Neural cell (in vitro differentiated cells): Measurements from ENCODE around the gene ADCY2. TPM values are rescaled to one million over a fixed set of nuclear protein-coding genes. Genes with fewer than 3 reads are reported as not detected.

Source experiments
- H2AFZ ChIP-seq: fragments of 200-600, 300-800 bp; sonication (generic), shearing (Covaris generic); 2 replicates; pipeline ENCODE4 v1.6.0; 2014; ENCODE audit warnings: low read depth, mild to moderate bottlenecking, antibody characterized with exemption, low read length, moderate library complexity
- H3F3A ChIP-seq: fragments of 200-600 bp; shearing (Covaris generic); 2 replicates; pipeline ENCODE4 v1.6.1; 2016; ENCODE audit warnings: mild to moderate bottlenecking, moderate library complexity, mixed read lengths, antibody characterized with exemption, low read length; ENCODE audit not compliant: insufficient read depth, poor library complexity, severe bottlenecking
- H3K27ac ChIP-seq: fragments of 200-600, 300-800 bp; sonication (generic), shearing (Covaris generic); 2 replicates; pipeline ENCODE4 v1.5.1; 2014; ENCODE audit warnings: mild to moderate bottlenecking, low read length, moderate library complexity
- H3K27me3 ChIP-seq: fragments of 300-800, 200-600 bp; sonication (generic), shearing (Covaris generic); 2 replicates; pipeline ENCODE4 v1.6.0; 2014; ENCODE audit warnings: mild to moderate bottlenecking, low read depth, low read length, moderate library complexity; ENCODE audit not compliant: insufficient read depth
- H3K36me3 ChIP-seq: fragments of 300-800, 200-600 bp; sonication (generic), shearing (Covaris generic); 2 replicates; pipeline ENCODE4 v1.5.1; 2014; ENCODE audit warnings: mild to moderate bottlenecking, antibody characterized with exemption, low read length, moderate library complexity; ENCODE audit not compliant: insufficient read depth
- H3K4me2 ChIP-seq: fragments of 300-800, 200-600 bp; sonication (generic), shearing (Covaris generic); 2 replicates; pipeline ENCODE4 v1.6.0; 2014; ENCODE audit warnings: mild to moderate bottlenecking, low read length
- H3K4me3 ChIP-seq: fragments of 300-800, 200-600 bp; sonication (generic), shearing (Covaris generic); 2 replicates; pipeline ENCODE4 v1.5.1; 2014; ENCODE audit warnings: mild to moderate bottlenecking, low read length, moderate library complexity
- H3K79me2 ChIP-seq: fragments of 200-600 bp; shearing (Covaris generic); replicated peaks from 2 replicates; pipeline ENCODE4 v1.6.0; 2014; ENCODE audit warnings: mild to moderate bottlenecking, low read length, moderate library complexity; ENCODE audit not compliant: insufficient read depth
- H3K9ac ChIP-seq: fragments of 300-800, 200-600 bp; sonication (generic), shearing (Covaris generic); 2 replicates; pipeline ENCODE4 v1.6.1; 2016; ENCODE audit warnings: mild to moderate bottlenecking, low read length, mixed read lengths
- H3K9me2 ChIP-seq: fragments of 200-600 bp; shearing (Covaris generic); 2 replicates; pipeline ENCODE4 v1.6.1; 2016; ENCODE audit warnings: mild to moderate bottlenecking, low read length, mixed read lengths; ENCODE audit not compliant: insufficient read depth
- H3K9me3 ChIP-seq: fragments of 200-600, 300-800 bp; sonication (generic), shearing (Covaris generic); 2 replicates; pipeline ENCODE4 v1.6.1; 2016; ENCODE audit warnings: mild to moderate bottlenecking, mixed run types, low read length, moderate library complexity, mixed read lengths
- H4K20me1 ChIP-seq: fragments of 200-600 bp; shearing (Covaris generic); 2 replicates; pipeline ENCODE4 v1.6.1; 2016; ENCODE audit warnings: mild to moderate bottlenecking, mixed run types; ENCODE audit not compliant: insufficient read depth
- EP300 ChIP-seq: fragments of 450-650 bp; conservative IDR thresholded peaks from 2 replicates; pipeline ENCODE4 v1.6.1; 2014; ENCODE audit warnings: antibody characterized with exemption, mild to moderate bottlenecking, moderate library complexity; ENCODE audit not compliant: poor library complexity, severe bottlenecking
- EZH2 ChIP-seq: fragments of 200-600, 300-800 bp; shearing (Covaris generic), sonication (generic); IDR thresholded peaks from 2 replicates; pipeline ENCODE4 v1.6.1; 2014; ENCODE audit warnings: antibody characterized with exemption, low read length, borderline replicate concordance, mild to moderate bottlenecking; ENCODE audit not compliant: insufficient read depth, poor library complexity, severe bottlenecking
- MXI1 ChIP-seq: fragments of 450-650 bp; conservative IDR thresholded peaks from 2 replicates; pipeline ENCODE4 v1.6.1; 2014; ENCODE audit warnings: antibody characterized with exemption, mild to moderate bottlenecking; ENCODE audit not compliant: poor library complexity, severe bottlenecking
- POLR2AphosphoS5 ChIP-seq: IDR thresholded peaks from 2 replicates; pipeline ENCODE4 v1.6.1; 2012
- RAD21 ChIP-seq: fragments of 450-650 bp; conservative IDR thresholded peaks from 2 replicates; pipeline ENCODE4 v1.6.1; 2014; ENCODE audit warnings: antibody characterized with exemption, mild to moderate bottlenecking, moderate library complexity
- SMC3 ChIP-seq: fragments of 450-650 bp; conservative IDR thresholded peaks from 2 replicates; pipeline ENCODE4 v1.6.1; 2014; ENCODE audit warnings: antibody characterized with exemption, mild to moderate bottlenecking, moderate library complexity; ENCODE audit not compliant: poor library complexity
- TAF1 ChIP-seq: IDR thresholded peaks from 2 replicates; pipeline ENCODE4 v1.6.1; 2012; ENCODE audit warnings: low read depth
- polyA plus RNA-seq: library from polyadenylated mRNA; depleted of rRNA; stranded (reverse); fragments of >200 nt; gene quantifications from 2 replicates; pipeline ENCODE4 v1.2.3, GENCODE V29; 2014
- TF ChIP-seq, protein P1 (sequence below): fragments of 450-650 bp; IDR thresholded peaks from 2 replicates; pipeline ENCODE4 v1.5.1; 2014; ENCODE audit warnings: antibody characterized with exemption, mild to moderate bottlenecking, moderate library complexity; ENCODE audit not compliant: poor library complexity, severe bottlenecking
- TF ChIP-seq, protein P2 (sequence below): IDR thresholded peaks from 2 replicates; pipeline ENCODE4 v1.6.1; 2012; ENCODE audit warnings: borderline replicate concordance

The ADCY2 gene
- polyA plus RNA-seq, 1 donor from 2014 or later, result 1.9 TPM

DNA sequence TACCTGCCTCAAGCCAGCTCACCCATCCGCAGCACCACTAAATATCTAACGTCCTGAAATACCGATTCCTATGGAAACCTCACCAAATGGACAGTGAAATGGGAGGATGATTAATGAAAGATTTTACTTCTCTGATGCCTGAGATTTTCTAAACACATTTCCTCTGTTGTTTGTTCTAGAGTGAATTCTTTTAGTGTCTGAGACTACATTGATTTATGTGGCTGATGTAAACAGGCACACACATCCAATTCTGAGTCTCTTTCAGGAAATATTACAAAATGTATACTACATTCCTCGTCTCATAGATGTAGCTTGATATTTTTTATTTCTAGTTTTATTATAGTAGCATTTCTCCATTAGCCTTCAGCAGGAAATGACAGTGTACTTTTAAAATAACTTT, 20.5 kb upstream of the ADCY2 start:
- Histone ChIP-seq H3K9me3 (no peaks in the 10 kb centered on the region), H3F3A (no peaks in the 10 kb centered on the region), H2AFZ (no peak overlapping the region), H3K4me3 (no peak overlapping the region), H3K9ac (no peak overlapping the region), H3K79me2 (no peaks in the 10 kb centered on the region), H3K9me2 (no peaks in the 10 kb centered on the region), H3K4me2 (no peak overlapping the region), H4K20me1 (no peaks in the 10 kb centered on the region), H3K36me3 (no peaks in the 10 kb centered on the region), H3K27me3 (no peaks in the 10 kb centered on the region), H3K27ac (no peak overlapping the region)
- TF ChIP-seq, protein P1, sequence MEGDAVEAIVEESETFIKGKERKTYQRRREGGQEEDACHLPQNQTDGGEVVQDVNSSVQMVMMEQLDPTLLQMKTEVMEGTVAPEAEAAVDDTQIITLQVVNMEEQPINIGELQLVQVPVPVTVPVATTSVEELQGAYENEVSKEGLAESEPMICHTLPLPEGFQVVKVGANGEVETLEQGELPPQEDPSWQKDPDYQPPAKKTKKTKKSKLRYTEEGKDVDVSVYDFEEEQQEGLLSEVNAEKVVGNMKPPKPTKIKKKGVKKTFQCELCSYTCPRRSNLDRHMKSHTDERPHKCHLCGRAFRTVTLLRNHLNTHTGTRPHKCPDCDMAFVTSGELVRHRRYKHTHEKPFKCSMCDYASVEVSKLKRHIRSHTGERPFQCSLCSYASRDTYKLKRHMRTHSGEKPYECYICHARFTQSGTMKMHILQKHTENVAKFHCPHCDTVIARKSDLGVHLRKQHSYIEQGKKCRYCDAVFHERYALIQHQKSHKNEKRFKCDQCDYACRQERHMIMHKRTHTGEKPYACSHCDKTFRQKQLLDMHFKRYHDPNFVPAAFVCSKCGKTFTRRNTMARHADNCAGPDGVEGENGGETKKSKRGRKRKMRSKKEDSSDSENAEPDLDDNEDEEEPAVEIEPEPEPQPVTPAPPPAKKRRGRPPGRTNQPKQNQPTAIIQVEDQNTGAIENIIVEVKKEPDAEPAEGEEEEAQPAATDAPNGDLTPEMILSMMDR, result no peak
- TF ChIP-seq EP300, result no peak
- no peak for TF ChIP-seq POLR2AphosphoS5

DNA sequence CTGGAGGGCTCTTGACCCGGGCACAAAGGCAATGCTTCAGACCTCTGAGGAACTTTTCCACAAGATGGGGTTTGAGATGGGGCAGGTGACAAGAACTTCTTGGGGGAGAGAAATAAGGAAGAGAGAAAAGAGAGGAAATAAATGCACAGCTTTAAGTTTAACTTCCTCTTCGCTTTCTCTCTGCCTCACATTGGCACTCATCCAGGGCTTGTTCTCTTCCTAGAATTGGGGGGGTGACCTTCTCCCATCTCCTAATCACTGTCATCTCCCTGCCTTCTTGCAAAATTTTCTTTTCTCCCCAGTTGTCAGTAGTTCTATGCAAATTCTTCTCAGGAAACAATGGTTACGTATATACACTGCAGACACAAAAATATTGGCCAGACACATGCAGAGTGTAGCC, 19.1 kb upstream of the ADCY2 start:
- Histone ChIP-seq H3F3A (no peaks in the 10 kb centered on the region), H3K9ac (no peak overlapping the region), H3K9me2 (no peaks in the 10 kb centered on the region), H3K79me2 (no peaks in the 10 kb centered on the region), H3K27me3 (no peaks in the 10 kb centered on the region), H3K27ac (no peak overlapping the region), H3K36me3 (no peaks in the 10 kb centered on the region), H4K20me1 (no peaks in the 10 kb centered on the region), H3K4me3 (no peak overlapping the region), H2AFZ (no peak overlapping the region), H3K4me2 (no peak overlapping the region), H3K9me3 (no peaks in the 10 kb centered on the region)
- TF ChIP-seq RAD21, result no peak
- no peak for TF ChIP-seq EZH2
- TF ChIP-seq EP300, result no peak
- no peak for TF ChIP-seq TAF1
- no peak for TF ChIP-seq MXI1
- TF ChIP-seq, protein P1, result no peak
- TF ChIP-seq, protein P2, sequence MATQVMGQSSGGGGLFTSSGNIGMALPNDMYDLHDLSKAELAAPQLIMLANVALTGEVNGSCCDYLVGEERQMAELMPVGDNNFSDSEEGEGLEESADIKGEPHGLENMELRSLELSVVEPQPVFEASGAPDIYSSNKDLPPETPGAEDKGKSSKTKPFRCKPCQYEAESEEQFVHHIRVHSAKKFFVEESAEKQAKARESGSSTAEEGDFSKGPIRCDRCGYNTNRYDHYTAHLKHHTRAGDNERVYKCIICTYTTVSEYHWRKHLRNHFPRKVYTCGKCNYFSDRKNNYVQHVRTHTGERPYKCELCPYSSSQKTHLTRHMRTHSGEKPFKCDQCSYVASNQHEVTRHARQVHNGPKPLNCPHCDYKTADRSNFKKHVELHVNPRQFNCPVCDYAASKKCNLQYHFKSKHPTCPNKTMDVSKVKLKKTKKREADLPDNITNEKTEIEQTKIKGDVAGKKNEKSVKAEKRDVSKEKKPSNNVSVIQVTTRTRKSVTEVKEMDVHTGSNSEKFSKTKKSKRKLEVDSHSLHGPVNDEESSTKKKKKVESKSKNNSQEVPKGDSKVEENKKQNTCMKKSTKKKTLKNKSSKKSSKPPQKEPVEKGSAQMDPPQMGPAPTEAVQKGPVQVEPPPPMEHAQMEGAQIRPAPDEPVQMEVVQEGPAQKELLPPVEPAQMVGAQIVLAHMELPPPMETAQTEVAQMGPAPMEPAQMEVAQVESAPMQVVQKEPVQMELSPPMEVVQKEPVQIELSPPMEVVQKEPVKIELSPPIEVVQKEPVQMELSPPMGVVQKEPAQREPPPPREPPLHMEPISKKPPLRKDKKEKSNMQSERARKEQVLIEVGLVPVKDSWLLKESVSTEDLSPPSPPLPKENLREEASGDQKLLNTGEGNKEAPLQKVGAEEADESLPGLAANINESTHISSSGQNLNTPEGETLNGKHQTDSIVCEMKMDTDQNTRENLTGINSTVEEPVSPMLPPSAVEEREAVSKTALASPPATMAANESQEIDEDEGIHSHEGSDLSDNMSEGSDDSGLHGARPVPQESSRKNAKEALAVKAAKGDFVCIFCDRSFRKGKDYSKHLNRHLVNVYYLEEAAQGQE, result no peak
- TF ChIP-seq SMC3, result no peak
- TF ChIP-seq POLR2AphosphoS5, result no peak
